Raji (cell line): Measurements from ENCODE around the gene SMIM29.
A peak's percentile ranks its signal among the peaks of the same experiment; 100 is the strongest.

ENCODE experiments used
- POLR2A ChIP-seq: IDR thresholded peaks from 2 replicates; pipeline ENCODE4 v1.6.1; 2011; ENCODE audit warnings: low read depth, low read length, control low read depth; ENCODE audit not compliant: insufficient read depth

Gene SMIM29

DNA sequence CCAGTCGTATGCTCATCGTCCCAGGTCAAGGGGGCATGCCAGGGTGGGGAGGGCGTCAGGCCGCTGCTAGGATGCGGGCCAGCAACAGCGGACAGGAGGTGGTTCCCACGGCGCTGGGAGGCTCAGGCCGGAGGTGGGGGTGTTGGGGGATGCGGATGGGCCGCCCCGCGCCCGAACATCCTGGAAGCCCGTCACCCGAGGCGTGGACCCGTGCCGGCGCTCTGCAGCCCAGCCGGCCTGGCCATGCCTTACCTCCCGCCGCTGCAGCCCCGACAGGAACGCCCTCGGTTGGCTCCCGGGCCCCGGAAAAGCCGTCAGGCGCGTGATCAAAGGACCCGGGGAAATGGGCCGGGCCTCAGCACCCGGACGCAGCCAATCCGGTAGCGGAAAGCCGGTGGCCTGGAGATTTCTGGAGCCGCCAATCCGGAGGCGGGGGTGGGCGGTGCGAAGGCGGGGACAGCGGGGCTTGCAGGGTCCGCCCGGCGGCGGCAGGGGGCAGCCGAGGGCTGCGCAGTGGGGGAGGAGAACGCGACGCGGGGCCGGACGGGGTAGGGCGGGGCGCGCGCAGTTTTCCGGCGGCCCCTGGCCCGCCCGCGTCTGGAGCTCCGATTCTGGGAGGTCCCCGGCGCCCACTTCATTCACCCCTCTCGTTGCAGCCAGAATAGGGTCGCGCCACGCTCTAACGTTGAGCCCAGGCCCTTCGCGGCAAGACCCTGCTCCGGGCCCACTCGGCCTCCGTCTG is at the start of gene SMIM29:
Gene SMIM29 (minus strand): TSS at position 280 of the 742 bp plus-strand sequence. CDS start 1,215 bp downstream, outside the sequence.
- peak; percentile 83 for TF ChIP-seq POLR2A

DNA sequence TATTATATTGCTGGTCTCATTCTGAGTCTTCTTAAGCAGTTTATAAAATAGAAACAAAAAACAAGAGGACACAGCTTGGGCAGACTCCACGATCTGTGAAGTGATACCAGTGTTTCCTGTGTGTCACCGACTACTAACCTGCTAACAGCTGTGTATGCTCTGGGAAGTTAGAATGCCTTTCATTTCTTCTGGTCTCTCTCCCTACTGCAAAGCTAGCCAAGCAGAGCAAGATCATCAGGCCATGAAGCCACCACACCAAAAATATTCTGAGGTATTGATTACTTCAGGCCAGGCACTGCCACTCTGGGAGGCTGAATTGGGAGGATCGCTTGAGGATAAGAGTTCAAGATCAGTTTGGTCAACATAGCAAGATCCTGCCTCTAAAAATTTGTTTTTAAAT is 46.9 kb upstream of the SMIM29 start:
- TF ChIP-seq POLR2A: no peak

- no peak for TF ChIP-seq POLR2A
These were observed 44.1 kb upstream of the SMIM29 start for GRCh38 chr6:34292954-34293353.

DNA sequence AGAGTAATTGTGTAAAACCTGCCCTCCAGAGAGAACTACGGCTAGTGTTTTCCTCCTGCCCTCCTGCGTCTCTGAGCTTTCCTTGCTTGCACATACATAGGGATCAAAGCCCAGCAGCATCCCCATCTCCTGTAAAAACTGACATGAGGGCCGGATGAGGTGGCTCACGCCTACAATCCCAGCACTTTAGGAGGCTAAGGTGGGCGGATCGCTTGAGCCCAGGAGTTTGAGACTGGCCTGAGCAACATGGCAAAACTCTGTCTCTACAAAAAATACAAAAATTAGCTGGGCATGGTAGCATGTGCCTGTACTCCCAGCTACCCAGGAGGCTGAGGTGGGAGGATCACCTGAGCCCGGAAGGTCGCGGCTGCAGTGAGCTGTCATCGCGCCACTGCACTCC is 40.3 kb upstream of the SMIM29 start:
- no peak for TF ChIP-seq POLR2A

DNA sequence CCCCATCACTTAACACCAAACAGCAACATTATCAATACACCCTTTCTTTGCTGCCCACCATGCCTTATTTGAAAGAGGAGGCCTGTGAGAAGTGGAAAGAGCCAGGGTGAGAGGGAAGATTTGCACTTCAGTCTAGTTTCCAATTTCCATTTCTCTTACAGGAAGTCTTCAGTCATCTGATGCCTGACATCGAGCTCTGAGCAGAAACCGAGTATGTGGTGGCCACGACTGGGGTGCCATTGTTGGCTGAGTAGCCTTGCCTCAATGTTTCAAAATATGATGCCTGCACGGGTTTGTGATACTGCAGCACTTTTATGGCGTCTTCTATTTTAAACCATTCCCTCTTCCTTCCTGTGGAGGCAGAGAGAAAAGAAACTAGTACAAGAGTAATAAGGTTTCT is 39.8 kb upstream of the SMIM29 start:
- TF ChIP-seq POLR2A: no peak

GRCh38 chr6:34285448-34286164 is 36.8 kb upstream of the SMIM29 start:
- no peak for TF ChIP-seq POLR2A

DNA sequence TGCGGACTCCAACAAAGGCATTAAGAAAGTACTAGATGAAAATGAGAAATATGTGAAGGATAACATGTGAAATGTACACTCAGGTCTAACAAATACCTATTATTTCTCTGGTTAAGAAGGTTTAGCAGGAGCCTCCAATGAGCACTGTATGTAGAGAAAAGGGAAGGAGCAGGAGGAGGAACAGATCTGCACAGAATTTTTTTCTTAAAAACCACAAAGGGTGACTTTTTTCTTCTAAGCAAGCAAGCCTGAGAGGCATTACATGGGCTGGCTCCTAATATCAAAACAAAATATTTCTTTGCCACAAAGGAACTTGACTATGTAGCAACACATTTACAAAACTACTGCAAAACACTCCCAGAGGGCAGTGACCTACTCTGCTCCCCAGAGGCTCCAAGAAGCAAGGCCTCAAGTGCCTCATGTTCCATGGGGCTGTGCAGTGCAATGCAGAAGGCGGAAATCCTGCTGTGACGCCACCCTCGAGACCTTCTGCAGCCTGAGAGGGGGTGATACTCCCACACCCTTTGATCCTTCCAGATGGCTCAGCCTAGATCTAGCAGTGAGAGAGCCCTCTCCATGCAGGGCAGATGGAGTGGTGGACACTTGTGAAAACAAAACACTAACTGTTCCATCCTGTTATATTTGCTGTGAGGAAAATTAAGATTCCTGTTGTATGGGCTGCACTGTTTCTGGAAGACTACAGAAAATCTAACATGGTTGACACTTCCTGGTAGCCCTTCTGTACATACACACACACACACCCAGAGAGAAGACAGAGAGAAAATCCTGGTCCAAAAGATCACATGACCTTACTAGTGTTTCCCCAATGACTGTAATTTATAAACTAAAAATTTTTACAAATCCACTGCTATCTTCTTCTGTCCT is 36.0 kb upstream of the SMIM29 start:
- no peak for TF ChIP-seq POLR2A

- no peak for TF ChIP-seq POLR2A
These were observed 33.0 kb upstream of the SMIM29 start for GRCh38 chr6:34281702-34282334.

GRCh38 chr6:34280216-34280615 is 31.4 kb upstream of the SMIM29 start:
- no peak for TF ChIP-seq POLR2A

DNA sequence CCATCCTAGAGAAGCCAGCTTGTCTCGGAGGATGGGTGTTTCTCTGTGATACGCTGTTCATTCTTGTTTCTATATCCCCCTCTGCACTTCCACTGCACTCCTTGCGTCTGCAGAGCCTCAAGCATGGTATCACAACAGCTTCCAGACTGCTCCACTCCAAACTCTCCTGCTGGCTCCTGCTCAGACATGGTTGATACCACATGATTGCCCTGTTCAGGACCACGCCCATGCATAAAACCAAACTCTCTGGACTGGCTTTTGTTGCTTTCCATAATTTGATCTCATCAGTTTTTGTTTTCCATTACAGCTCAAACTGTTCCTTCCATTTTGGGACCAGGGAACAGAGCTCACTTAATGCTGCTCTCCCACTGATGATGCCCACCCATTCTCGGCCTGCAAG is 30.0 kb upstream of the SMIM29 start:
- TF ChIP-seq POLR2A: no peak

- TF ChIP-seq POLR2A: no peak
These were observed 28.9 kb upstream of the SMIM29 start for GRCh38 chr6:34277763-34278112.

- no peak for TF ChIP-seq POLR2A
These were observed 28.3 kb upstream of the SMIM29 start for GRCh38 chr6:34276881-34277762.

DNA sequence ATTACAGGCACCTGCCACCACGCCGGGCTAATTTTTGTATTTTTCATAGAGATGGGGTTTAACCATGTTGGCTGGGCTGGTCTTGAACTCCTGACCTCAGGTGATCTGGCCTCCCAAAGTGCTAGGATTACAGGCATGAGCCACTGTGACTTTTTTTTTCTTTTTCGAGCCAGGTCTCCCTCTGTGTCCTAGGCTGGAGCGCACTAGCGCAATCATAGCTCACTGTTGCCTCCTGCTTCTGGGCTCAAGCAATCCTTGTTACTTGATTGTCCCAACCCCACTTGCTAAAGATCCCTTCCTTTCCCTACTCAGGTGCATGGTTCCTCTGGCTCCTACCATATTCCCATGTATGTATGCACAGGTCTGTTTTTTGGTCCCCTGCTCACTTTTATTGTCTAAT is 27.4 kb upstream of the SMIM29 start:
- TF ChIP-seq POLR2A: no peak

DNA sequence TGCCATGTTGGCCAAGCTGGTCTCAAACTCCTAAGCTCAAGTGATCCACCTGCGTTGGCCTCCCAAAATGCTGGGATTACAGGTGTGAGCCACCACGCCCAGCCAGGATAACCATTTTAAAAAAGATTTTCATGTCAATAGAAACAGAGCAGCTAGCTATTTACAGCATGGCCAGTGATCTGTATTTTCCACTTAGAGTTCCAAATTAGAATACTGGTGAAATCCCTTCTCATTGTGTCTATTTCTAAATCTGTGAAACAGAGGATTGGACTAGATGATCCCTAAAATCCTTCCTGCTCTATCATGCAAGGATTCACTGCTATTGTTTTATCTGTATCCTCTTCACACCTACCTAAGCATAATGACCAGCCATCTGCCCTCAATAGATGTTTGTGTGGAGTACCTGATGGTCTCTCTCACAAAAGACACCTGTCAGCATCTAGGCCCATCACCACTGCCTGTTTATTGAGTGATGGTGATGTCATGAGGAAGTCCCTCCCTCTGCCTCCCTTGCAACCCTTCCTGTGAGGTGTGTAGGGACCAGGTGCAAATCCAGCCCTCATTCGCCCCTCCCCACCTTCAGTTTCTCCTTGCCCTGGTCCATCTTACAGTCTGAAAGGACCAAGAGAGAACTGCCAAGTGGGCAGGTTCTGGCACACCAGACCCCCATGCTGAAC is 26.5 kb upstream of the SMIM29 start:
- TF ChIP-seq POLR2A: no peak
